Cardiac muscle cell (in vitro differentiated cells and primary cell): ENCODE measurements around the gene TMEM50B. TPM values are rescaled to one million over a fixed set of nuclear protein-coding genes. Genes with fewer than 3 reads are reported as not detected.
A peak's percentile ranks its signal among the peaks of the same experiment; 100 is the strongest.
"Not testable (repeated sequence)": the region's sequence is repeated elsewhere in the genome, so short reads cannot be mapped to it uniquely, and the experiment has no call there.

Experiments used
- DNase-seq, 2 donors: peaks; one replicate each; pipeline versions ENCODE4 v3.0.0 to v3.0.0-alpha.2; 2010 to 2017; ENCODE audit warnings: low read depth in 1 of 2, low spot score in 1 of 2
- H3K27ac ChIP-seq: fragments of 200-600 bp; sonication (generic); 2 replicates; pipeline ENCODE4 v1.5.1; 2016
- H3K27me3 ChIP-seq: fragments of 200-600 bp; sonication (generic); 2 replicates; pipeline ENCODE4 v1.6.0; 2016; ENCODE audit warnings: control low read depth
- H3K36me3 ChIP-seq: fragments of 200-600 bp; sonication (generic); 2 replicates; pipeline ENCODE4 v1.5.1; 2016; ENCODE audit warnings: control low read depth
- H3K4me1 ChIP-seq: fragments of 200-600 bp; sonication (generic); 2 replicates; pipeline ENCODE4 v1.8.1; 2017; ENCODE audit warnings: low read depth, mild to moderate bottlenecking, mixed run types
- H3K4me3 ChIP-seq: fragments of 200-600 bp; sonication (generic); 2 replicates; pipeline ENCODE4 v1.5.1; 2016; ENCODE audit warnings: mild to moderate bottlenecking
- H3K9me3 ChIP-seq: fragments of 200-600 bp; sonication (generic); 2 replicates; pipeline ENCODE4 v1.5.1; 2017; ENCODE audit warnings: low read depth, mild to moderate bottlenecking, control low read depth
- CTCF ChIP-seq: IDR thresholded peaks from 2 replicates; pipeline ENCODE4 v1.5.1; 2012; ENCODE audit warnings: low read depth, mild to moderate bottlenecking, low read length
- polyA plus RNA-seq: library from polyadenylated mRNA; unstranded; fragments of >200 nt; fragmentation: Nextera tagmentation; extraction: Ambion mirVana; gene quantifications from 2 replicates; pipeline ENCODE4 v1.2.1, GENCODE V29; 2016
- total RNA-seq: library from RNA; depleted of rRNA; stranded (reverse); fragments of >200 nt; gene quantifications from 2 replicates; pipeline ENCODE4 v1.2.3, GENCODE V29; 2016

The TMEM50B gene
- total and polyA plus RNA-seq, 2 experiments from 2014 or later: 50.2 to 138 TPM

GRCh38 chr21:33478182-33478581 is 1.6 kb downstream of the TMEM50B start:
- Histone ChIP-seq H3K27me3 (no peaks in the 10 kb centered on the region), H3K4me1 (peaks cover 10% of the 10 kb centered on the region), H3K9me3 (no peaks in the 10 kb centered on the region), H3K4me3 (peak overlapping the region; percentile 87), H3K36me3 (no peaks in the 10 kb centered on the region), H3K27ac (no peak overlapping the region)
- DNase-seq: no peak
- TF ChIP-seq CTCF: no peak

GRCh38 chr21:33477066-33477465 is 2.7 kb downstream of the TMEM50B start:
- Histone ChIP-seq H3K27me3 (no peaks in the 10 kb centered on the region), H3K4me3 (no peak overlapping the region), H3K36me3 (no peaks in the 10 kb centered on the region), H3K4me1 (peaks cover 10% of the 10 kb centered on the region), H3K27ac (no peak overlapping the region), H3K9me3 (no peaks in the 10 kb centered on the region)
- TF ChIP-seq CTCF: no peak
- no peak for DNase-seq

GRCh38 chr21:33473344-33473743 is 6.4 kb downstream of the TMEM50B start:
- TF ChIP-seq CTCF: no peak
- no peaks in the 10 kb centered on the region for H3K27me3 ChIP-seq
- H3K9me3 ChIP-seq: no peaks in the 10 kb centered on the region
- H3K4me3 ChIP-seq: no peak overlapping the region
- H3K27ac ChIP-seq: no peak overlapping the region
- H3K4me1 ChIP-seq: peaks cover 4% of the 10 kb centered on the region
- no peak for DNase-seq
- H3K36me3 ChIP-seq: no peaks in the 10 kb centered on the region

DNA sequence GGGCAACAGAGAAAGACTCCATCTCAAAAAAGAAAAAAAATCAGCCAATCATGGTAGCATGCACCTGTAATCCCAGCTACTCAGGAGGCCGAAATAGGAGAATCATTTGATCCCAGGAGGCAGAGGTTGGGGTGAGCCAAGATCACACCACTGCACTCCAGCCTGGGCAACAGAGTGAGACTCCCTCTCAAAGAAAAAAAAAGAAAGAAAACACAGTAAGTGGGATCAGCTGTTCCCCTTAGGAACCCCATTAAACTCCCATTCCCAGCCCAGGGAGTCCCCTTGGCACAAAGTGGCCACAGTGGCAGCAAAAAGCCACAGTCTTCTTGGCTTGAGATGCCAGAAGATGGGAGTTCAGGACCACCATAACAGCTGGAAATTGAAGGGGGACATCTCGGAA is 9.1 kb downstream of the TMEM50B start:
- Histone ChIP-seq H3K9me3 (no peaks in the 10 kb centered on the region), H3K4me3 (no peak overlapping the region), H3K27ac (no peak overlapping the region), H3K27me3 (no peaks in the 10 kb centered on the region), H3K36me3 (peaks cover 4% of the 10 kb centered on the region), H3K4me1 (no peaks in the 10 kb centered on the region)
- no peak for TF ChIP-seq CTCF
- DNase-seq: no peak

- not testable (repeated sequence) for DNase-seq, H3K9me3 ChIP-seq, H3K27me3 ChIP-seq, H3K4me1 ChIP-seq, H3K4me3 ChIP-seq, H3K27ac ChIP-seq
- peaks cover 10% of the 10 kb centered on the region for H3K36me3 ChIP-seq
Measured at GRCh38 chr21:33469183-33469582, 10.6 kb downstream of the TMEM50B start.

- peaks cover 31% of the 10 kb centered on the region for H3K36me3 ChIP-seq
Measured at GRCh38 chr21:33461538-33462250, 18.1 kb downstream of the TMEM50B start.

More at GRCh38 chr21:33461538-33462250, 18.1 kb downstream of the TMEM50B start:
- no peak for TF ChIP-seq CTCF
- no peaks in the 10 kb centered on the region for H3K4me1 ChIP-seq
- H3K4me3 ChIP-seq: no peak overlapping the region
- H3K27ac ChIP-seq: no peak overlapping the region
- no peaks in the 10 kb centered on the region for H3K9me3 ChIP-seq
- no peaks in the 10 kb centered on the region for H3K27me3 ChIP-seq
- no peak for DNase-seq
